ENCODE results near the gene ST6GALNAC3.

ST6GALNAC3 gene

GRCh38 chr1:76433526-76433925 is 359.0 kb downstream of the ST6GALNAC3 start:
- no peak for DNase-seq (ENCODE audit: low spot score)

GRCh38 chr1:76443217-76443616 is 368.7 kb downstream of the ST6GALNAC3 start:
- no peak for DNase-seq (ENCODE audit: low spot score)

- no peak for DNase-seq (ENCODE audit: low spot score)
Measured at GRCh38 chr1:76444773-76445172, 370.2 kb downstream of the ST6GALNAC3 start.

GRCh38 chr1:76450229-76450628 is 375.7 kb downstream of the ST6GALNAC3 start:
- DNase-seq (ENCODE audit: low spot score): no peak

- DNase-seq (ENCODE audit: low spot score): no peak
Measured at GRCh38 chr1:76463278-76463677, 388.7 kb downstream of the ST6GALNAC3 start.

- DNase-seq (ENCODE audit: low spot score): no peak
Measured at GRCh38 chr1:76463849-76464248, 389.3 kb downstream of the ST6GALNAC3 start.

- DNase-seq (ENCODE audit: low spot score): no peak
Measured at GRCh38 chr1:76465030-76465429, 390.5 kb downstream of the ST6GALNAC3 start.

- DNase-seq (ENCODE audit: low spot score): no peak
Measured at GRCh38 chr1:76470166-76470565, 395.6 kb downstream of the ST6GALNAC3 start.

- DNase-seq (ENCODE audit: low spot score): no peak
Measured at GRCh38 chr1:76471536-76471935, 397.0 kb downstream of the ST6GALNAC3 start.

GRCh38 chr1:76473591-76473990 is 399.0 kb downstream of the ST6GALNAC3 start:
- DNase-seq (ENCODE audit: low spot score): no peak

- no peak for DNase-seq (ENCODE audit: low spot score)
Measured at GRCh38 chr1:76474922-76475321, 400.4 kb downstream of the ST6GALNAC3 start.

- no peak for DNase-seq (ENCODE audit: low spot score)
Measured at GRCh38 chr1:76477156-76477555, 402.6 kb downstream of the ST6GALNAC3 start.

- no peak for DNase-seq (ENCODE audit: low spot score)
Measured at GRCh38 chr1:76480827-76481226, 406.3 kb downstream of the ST6GALNAC3 start.

- DNase-seq (ENCODE audit: low spot score): no peak
Measured at GRCh38 chr1:76481672-76482071, 407.1 kb downstream of the ST6GALNAC3 start.

- no peak for DNase-seq (ENCODE audit: low spot score)
Measured at GRCh38 chr1:76482272-76482671, 407.7 kb downstream of the ST6GALNAC3 start.

GRCh38 chr1:76491737-76492136 is 417.2 kb downstream of the ST6GALNAC3 start:
- DNase-seq (ENCODE audit: low spot score): no peak

GRCh38 chr1:76492752-76493430 is 418.3 kb downstream of the ST6GALNAC3 start:
- DNase-seq (ENCODE audit: low spot score): no peak

GRCh38 chr1:76494807-76495206 is 420.3 kb downstream of the ST6GALNAC3 start:
- no peak for DNase-seq (ENCODE audit: low spot score)

- no peak for DNase-seq (ENCODE audit: low spot score)
Measured at GRCh38 chr1:76496871-76497270, 422.3 kb downstream of the ST6GALNAC3 start.

- DNase-seq (ENCODE audit: low spot score): no peak
Measured at GRCh38 chr1:76500116-76500515, 425.6 kb downstream of the ST6GALNAC3 start.

- DNase-seq (ENCODE audit: low spot score): no peak
Measured at GRCh38 chr1:76501136-76501535, 426.6 kb downstream of the ST6GALNAC3 start.

- no peak for DNase-seq (ENCODE audit: low spot score)
Measured at GRCh38 chr1:76501586-76502219, 427.2 kb downstream of the ST6GALNAC3 start.

GRCh38 chr1:76503100-76503499 is 428.6 kb downstream of the ST6GALNAC3 start:
- no peak for DNase-seq (ENCODE audit: low spot score)

- no peak for DNase-seq (ENCODE audit: low spot score)
Measured at GRCh38 chr1:76503736-76504135, 429.2 kb downstream of the ST6GALNAC3 start.
